Measurements from ENCODE around the gene L3MBTL2.
"Not testable (repeated sequence)": the region's sequence is repeated elsewhere in the genome, so short reads cannot be mapped to it uniquely, and the experiment has no call there.

L3MBTL2 gene

GRCh38 chr22:41240377-41241132, 35.4 kb downstream of the L3MBTL2 start, which contains the start of gene CHADL:
CHADL (minus strand) TSS chr22:41240931; CDS start chr22:41240881, 50 bp downstream.
- DNase-seq (ENCODE audit: low read depth in 2 of 2, low spot score in 1 of 2): no peak

- no peak for DNase-seq (ENCODE audit: low read depth in 2 of 2, low spot score in 1 of 2)
Observed at GRCh38 chr22:41241133-41241676, 36.1 kb downstream of the L3MBTL2 start.

- DNase-seq (ENCODE audit: low read depth in 2 of 2, low spot score in 1 of 2): no peak
Observed at GRCh38 chr22:41242396-41243117, 37.4 kb downstream of the L3MBTL2 start.

- DNase-seq (ENCODE audit: low read depth in 2 of 2, low spot score in 1 of 2): no peak
Observed at GRCh38 chr22:41243361-41243760, 38.2 kb downstream of the L3MBTL2 start.

- DNase-seq (ENCODE audit: low read depth in 2 of 2, low spot score in 1 of 2): no peak
Observed at GRCh38 chr22:41245917-41246499, 40.9 kb downstream of the L3MBTL2 start.

- DNase-seq (ENCODE audit: low read depth in 2 of 2, low spot score in 1 of 2): no peak
Observed at GRCh38 chr22:41247703-41248102, 42.6 kb downstream of the L3MBTL2 start.

- no peak for DNase-seq (ENCODE audit: low read depth in 2 of 2, low spot score in 1 of 2)
Observed at GRCh38 chr22:41248314-41248713, 43.2 kb downstream of the L3MBTL2 start.

- no peak for DNase-seq (ENCODE audit: low read depth in 2 of 2, low spot score in 1 of 2)
Observed at GRCh38 chr22:41248758-41249157, 43.6 kb downstream of the L3MBTL2 start.

GRCh38 chr22:41249442-41249841, 44.3 kb downstream of the L3MBTL2 start:
- no peak for DNase-seq (ENCODE audit: low read depth in 2 of 2, low spot score in 1 of 2)

- DNase-seq (ENCODE audit: low read depth in 2 of 2, low spot score in 1 of 2): no peak
Observed at GRCh38 chr22:41250127-41250526, 45.0 kb downstream of the L3MBTL2 start.

- no peak for DNase-seq (ENCODE audit: low read depth in 2 of 2, low spot score in 1 of 2)
Observed at GRCh38 chr22:41252365-41252764, 47.3 kb downstream of the L3MBTL2 start.

- DNase-seq (ENCODE audit: low read depth in 2 of 2, low spot score in 1 of 2): no peak
Observed at GRCh38 chr22:41254230-41254629, 49.1 kb downstream of the L3MBTL2 start.

- DNase-seq (ENCODE audit: low read depth in 2 of 2, low spot score in 1 of 2): no peak
Observed at GRCh38 chr22:41256254-41257253, 51.4 kb downstream of the L3MBTL2 start.

GRCh38 chr22:41257696-41258095, 52.6 kb downstream of the L3MBTL2 start:
- no peak for DNase-seq (ENCODE audit: low read depth in 2 of 2, low spot score in 1 of 2)

GRCh38 chr22:41259756-41260155, 54.6 kb downstream of the L3MBTL2 start:
- not testable (repeated sequence) for DNase-seq (ENCODE audit: low read depth in 2 of 2, low spot score in 1 of 2)

GRCh38 chr22:41260871-41261270, 55.8 kb downstream of the L3MBTL2 start:
- DNase-seq (ENCODE audit: low read depth in 2 of 2, low spot score in 1 of 2): no peak

GRCh38 chr22:41261541-41262249, 56.6 kb downstream of the L3MBTL2 start:
- DNase-seq (ENCODE audit: low read depth in 2 of 2, low spot score in 1 of 2): no peak

GRCh38 chr22:41262250-41262765, 57.2 kb downstream of the L3MBTL2 start:
- DNase-seq (ENCODE audit: low read depth in 2 of 2, low spot score in 1 of 2): no peak

- DNase-seq (ENCODE audit: low read depth in 2 of 2, low spot score in 1 of 2): no peak
Observed at GRCh38 chr22:41263704-41264103, 58.6 kb downstream of the L3MBTL2 start.
